Measurements from ENCODE around the gene KLF12.

KLF12 gene

DNA sequence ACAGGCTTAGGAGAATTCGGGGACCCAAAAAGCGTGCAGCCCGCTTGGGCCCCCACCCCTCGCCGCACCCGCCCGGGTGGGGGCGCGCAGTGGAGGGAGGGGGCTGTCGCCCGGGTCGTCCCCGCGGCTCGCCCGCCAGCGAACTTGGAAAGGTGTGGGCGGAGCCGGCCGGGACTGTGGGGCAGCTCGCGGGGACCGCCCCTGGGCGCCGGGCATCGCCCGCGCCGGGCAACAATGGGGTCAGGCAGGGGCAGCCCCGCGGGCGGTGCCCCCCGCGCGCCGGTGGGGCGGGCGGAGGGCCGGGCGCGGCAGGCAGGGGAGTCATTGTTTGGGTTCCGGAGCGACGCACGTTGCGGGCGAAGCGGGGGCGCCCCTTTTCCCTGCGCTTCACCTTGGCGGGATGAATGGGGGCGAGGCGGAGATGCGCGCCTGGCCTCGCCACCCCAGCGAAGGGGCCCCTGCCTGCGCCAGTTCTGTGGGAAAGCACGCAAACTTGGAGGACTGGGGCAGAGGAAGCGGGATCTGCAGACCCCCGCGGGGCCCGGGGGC is 647 bp upstream of the KLF12 start:
- DNase-seq: peak; percentile 37

DNA sequence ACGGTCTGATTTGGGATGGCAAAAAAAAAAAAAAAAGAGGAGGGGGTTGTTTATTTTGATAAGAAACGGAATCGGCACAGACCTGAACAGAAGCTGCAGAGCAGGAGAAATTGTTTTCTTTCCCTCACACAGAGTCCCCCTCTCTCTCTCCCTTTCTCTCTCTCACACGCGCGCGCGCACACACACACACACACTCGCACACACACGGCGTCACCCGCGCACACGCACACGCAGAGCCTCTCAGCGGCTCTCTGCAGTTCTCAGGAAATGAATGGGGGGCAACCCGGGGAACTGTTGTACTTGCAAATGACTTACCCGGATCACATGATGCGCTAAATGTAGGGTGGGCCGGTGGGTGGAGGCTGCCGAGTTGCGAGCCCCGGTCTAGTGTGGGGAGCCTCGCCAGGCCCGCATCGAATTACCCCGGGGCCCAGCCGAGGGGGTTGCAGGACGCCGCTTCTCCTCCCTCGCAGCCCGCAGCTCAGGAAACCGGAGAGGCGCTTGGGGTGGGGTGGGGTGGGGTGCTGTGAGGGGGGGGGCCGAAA is 475 bp downstream of the KLF12 start:
- peak; percentile 50 for DNase-seq

DNA sequence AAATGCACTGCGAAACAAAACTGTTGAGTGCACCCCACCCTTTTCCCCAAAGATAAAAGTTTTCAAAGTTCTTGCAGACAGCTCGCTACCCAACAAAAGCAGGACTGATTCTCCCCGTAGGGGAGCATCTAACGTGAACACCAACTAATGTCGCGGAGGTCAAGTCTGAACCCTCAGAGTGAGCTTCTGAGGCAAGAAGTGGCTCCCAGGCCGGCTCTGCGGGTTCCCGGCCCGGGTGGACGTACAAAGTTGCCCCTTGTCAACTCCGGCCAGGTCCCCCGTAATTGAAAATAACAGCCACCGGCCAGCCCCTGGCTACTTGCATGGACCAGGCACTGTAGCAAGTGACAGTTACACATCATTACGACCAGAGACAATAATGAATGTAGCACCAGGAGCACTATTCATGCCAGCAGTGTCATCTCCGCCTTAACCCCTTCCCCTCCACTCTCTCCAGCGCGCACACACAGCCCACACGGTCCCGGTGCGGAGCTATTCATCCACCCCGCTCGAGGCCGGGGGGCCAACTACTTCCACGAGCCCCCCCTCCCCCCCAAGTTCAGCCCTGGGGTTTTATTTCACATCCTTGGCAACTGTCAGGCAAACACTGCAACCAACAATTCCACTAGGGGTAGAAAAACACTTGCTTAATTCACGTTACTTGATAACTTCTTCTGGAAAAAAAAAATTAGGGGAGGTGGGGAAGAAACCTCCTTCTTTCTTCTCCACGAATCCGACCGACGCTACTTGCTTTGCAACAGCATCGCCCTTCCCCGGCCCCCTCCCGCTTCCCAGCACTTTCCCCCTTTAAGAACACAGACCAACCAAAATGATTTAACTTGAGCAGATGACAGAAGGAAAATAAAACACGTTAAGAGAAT is 1.2 kb downstream of the KLF12 start:
- DNase-seq: no peak

DNA sequence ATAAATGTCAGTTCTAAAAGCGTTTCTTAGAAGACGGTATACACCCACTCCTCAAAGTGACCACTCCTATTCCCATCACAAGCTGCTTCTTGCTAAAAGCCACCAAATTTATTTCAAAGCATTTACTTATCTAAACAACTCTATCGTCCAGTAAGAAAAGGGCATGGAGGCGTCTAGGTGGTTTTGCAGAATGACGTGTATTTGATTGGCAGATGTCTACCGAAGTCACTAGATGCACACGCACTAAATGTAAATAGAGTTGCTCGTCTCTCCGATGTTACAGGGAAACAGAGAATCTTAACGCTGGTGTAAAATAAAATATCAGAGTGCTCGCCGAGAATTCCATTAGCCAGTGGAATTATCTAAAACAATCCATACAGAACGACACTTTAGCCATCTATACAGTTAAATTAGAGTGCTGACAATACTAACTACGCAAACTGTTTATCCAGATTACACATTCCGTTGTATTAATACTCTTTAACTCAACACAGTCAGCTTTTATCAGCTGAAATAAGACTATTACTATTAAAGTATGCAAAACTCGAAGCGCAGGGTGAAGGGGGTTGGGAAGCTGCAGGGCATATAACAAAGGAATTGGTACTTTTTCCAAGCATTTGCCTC is 1.9 kb downstream of the KLF12 start:
- DNase-seq: no peak

DNA sequence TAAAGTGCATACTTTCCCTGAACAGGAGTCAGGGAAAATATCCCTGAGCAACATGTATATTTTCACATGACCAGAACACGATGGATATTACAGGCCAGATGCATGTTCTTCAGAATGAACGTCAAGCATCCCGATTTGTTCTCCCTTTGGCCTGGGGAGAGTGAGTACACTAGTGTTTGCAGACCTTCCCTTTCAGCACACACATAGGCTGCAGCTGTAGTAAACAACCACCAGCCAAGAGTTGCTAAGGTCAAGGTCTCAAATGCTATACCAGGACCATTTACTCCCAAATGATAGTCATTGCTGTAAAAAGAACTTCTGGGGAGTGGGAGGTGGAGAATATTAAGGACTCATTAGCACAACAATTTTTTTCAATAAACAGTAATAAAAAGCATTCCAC is 3.0 kb downstream of the KLF12 start:
- no peak for DNase-seq

DNA sequence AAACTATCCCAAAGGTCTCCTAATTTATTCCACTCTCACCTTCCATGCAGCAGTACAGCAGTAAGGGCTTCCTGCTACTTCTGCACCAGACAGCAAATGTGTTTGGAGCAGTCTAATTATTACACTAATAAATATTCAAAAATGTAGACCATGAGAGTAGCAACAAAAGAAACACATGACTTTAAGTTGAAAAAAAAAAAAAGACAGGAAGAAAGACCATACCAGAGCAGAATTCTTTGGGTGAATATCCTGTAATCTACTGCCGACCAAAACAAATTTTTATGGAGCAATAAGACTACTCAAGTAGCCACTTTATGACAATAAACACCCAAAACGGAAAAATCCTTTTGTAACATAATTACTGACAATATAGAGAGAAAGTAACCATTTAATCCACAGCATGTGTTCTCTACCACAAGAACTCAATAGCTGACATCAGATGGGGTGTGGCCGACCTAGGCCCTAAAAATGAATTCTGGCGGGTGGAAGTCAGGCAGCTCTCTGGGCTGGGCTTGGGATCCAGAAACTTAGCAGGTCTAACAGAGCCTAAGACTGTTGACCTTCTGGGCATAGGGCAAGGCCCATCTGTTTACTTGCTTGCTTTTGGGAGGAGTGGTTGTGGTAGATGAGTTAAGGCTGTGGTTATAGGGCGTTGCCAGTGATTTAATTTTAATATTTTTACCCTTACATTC is 4.6 kb downstream of the KLF12 start:
- DNase-seq: no peak

DNA sequence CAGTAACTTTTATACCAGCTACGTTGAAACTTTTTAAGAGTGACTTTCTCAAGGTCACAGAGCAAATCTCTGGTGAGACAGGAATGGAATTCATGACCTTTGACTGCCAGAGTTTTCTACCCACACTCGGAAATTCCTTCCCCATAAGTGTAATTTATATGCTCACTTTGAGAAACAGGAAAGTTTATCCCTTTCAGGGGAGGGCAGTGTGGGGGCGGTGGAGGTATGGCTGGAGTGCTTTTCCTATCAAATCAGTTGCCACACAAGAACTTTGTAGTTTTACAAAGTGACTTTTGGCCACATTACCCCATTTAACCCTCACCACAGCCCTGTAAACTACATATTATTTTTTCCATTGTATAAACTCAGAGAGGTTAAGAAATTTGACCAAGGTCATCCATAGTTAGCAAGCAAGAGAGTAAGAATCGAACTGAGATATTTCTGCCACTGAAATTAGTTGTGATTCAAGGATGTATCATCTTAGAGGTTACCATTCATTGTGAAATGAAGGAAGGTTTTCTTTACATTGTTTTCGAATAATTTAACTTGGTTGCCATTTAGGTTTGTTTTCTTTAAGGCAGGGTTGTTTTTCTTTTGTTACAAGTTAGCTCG is 5.9 kb downstream of the KLF12 start:
- DNase-seq: no peak

DNA sequence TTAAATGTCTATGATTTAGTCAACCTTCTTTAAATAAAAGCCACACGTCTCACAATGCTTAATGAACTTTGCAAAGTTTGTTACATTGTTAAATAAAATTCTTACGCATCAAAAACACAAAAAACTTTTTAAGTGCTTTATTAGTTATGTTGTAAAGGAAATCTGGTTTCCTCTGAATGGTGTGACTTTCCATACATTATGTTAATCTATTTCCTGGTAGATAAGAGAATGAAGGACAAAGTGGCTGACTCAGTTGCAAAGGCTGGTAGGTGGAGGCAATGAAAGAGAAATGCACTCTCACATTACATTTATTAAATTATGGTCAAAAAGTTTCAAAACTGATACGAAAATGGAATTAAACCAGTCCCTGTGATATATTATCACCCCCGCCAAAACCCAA is 15.9 kb downstream of the KLF12 start:
- DNase-seq: no peak

DNA sequence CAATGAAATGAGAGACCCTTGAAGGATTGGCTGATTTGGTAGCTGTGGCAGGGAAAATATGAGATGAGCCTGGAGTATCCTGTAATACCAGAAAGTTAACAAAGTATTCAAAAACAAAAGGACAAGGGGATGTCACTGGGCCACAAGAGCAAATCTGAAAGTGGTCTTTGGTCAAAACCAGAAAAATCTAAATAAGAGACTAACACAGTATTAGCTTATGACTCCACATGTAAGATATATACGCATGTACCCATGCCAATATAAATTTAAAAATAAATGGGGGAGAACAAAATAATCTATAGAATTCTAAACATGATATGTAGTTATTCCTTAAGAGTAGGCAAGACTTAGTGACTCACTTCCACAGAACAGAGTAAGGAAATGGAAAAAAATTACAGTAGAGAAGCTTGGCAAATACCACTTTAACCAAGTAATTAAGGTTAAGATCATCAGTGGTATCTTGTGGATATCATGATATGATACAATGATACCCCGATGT is 16.9 kb downstream of the KLF12 start:
- no peak for DNase-seq

DNA sequence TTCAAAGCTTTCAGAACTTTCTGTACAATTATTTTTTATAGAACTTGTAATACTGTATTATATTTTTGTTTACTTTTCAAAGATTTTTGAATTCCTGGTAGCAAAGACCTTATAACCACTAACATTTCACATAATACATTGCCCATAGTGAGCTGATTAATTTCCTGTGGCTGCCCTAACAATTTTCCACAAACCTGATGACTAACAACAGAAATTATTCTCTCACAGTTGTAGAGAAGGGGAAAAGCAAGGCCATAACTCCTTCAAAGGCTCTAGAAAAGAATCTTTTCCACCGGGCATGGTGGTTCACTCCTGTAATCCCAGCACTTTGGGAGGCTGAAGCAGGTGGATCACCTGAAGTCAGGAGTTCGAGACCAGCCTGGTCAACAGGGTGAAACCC is 19.1 kb downstream of the KLF12 start:
- no peak for DNase-seq

DNA sequence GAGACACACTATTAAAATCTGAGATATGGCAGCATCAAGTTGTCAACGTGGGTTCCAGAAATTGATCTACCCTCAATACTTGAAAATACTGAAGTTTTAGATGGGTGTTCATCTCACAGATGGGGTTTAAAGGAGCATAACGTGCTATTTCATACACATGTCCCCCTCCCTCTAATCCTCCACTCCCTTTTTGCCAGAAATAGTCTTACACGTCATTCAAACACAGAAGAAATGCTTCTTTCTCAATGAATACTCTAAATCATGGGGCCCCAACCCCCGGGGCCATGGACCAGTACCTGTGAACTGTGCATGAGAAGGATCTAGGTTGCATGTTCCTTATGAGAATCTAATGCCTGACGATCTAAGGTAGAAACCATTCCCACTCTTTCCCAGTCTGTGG is 19.6 kb downstream of the KLF12 start:
- no peak for DNase-seq

DNA sequence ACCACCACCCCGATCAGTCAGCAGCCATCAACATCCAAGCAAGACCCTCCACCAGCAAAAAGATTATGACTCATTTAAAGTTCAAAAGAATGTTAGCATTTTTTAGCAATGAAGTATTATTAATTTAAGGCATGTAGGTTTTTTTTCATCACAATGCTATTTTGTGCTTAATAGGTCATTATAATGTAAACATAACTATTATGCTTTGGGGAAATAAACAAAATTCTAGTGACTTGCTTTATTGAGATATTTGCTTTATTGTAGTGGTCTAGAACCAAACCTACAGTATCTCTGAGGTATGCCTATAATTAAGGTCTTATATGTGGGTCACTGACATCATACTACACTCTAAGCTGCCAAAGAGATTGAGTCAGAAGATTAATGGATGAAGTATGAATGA is 20.0 kb downstream of the KLF12 start:
- no peak for DNase-seq

DNA sequence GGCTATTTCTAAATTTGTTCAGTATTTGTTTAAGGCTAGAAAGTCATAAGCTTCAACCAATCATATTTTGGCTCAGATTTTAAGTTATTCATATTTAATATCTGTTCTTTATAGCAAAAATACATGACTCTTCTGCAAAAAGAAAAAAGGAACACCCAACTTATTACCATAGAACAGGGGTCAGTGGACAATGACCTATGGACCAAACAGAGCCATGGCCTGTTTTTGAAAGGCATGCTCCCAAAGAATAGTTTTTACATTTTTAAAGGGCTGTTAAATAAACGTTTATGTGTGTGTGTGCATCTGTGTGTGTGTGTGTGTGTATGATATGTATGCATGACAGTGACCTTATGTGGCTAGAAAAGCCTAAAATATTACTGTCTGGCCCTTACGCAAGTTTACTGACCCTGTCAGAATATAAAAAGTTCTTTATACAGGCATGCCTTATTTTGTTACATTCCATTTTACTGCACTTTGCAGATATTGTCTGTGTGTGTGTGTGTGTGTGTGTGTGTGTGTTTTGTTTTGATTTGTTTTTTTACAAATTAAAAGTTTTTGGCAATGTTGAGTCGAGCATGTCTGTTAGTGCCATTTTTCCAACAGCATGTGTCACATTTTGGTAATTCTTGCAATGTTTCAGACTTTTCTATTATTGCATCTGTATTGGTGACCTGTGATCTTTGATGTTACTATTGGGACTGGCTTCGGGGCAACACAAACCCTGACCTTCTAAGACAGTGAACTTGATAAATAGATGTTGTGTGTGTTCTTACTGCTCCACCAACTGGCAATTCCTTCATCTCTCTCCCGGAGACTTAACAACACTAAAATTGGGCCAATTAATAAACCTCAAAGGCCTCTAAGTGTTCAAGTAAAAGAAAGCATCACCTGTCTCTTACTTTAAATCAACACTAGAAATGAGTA is 22.0 kb downstream of the KLF12 start:
- DNase-seq: no peak

DNA sequence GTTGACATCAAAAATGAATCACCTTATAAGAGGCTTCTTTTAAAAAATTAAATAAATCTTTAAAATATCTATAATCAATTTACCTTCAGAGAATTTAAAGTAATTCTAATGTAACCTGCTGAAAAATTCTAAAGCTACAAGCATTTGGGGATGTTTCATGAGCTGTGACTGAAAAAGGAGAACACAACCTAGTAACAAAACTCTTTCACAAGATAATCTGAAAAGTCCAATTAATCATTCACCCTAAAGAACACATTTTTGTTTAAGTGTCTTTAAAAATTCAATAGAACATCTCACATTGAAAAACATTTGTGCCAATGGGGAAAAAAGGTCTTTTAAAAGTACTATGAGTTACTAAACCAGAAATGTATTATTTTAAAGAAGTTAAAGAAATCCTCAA is 22.8 kb downstream of the KLF12 start:
- no peak for DNase-seq

DNA sequence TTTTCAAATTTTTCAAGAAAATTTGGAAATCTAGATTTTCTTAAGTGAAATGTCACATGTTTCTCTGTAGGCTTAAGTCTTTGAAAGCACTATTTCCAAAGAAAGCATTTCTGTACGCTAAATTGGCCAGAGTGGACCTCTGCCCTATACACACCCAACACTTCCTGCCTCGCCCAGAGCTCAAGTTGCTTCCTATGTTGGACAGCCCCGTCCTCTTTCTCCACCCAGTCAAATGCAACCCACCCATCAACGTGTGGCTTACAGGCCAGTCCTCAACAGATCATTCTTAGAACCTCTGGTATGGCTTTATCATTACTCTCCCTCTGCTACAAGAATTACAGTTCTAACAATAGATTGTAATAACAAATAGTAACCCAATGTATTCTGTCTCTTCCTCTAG is 24.2 kb downstream of the KLF12 start:
- DNase-seq: no peak

DNA sequence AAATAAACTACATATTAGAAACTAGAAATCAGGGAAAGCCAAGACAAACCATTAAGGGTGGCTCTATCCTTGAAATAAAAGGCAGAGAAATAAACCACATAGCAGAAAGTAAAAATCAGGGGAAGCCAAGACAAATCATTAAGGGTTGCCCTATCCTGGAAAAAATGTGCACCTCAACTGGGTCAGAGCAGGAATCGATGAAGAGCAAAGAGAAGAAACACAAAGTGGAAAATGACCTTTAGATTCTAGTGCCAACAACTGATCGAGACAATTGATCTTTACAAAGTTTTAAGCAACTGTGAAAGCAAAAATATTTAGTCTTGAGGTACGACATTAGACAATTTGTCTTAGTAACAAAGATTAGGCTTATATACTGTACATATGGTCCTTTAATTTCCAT is 26.6 kb downstream of the KLF12 start:
- DNase-seq: no peak

DNA sequence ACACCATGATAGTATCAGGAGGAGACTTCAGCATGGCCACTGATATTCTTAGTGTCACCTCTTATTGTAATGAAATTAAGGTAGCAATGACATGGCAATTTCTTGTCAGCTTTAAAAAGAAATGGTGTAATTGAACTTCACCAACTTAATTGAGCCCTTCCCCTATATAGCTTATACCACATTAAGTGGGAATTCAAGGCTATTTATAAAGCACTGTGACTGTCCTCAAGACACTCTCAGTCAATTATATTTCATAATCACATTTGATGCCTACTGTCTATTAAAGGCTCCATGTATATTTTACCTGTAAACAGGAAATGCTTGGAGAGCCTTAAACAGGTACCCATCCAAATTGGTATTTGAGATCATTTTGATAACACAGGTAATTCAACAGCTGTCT is 28.3 kb downstream of the KLF12 start:
- DNase-seq: no peak

DNA sequence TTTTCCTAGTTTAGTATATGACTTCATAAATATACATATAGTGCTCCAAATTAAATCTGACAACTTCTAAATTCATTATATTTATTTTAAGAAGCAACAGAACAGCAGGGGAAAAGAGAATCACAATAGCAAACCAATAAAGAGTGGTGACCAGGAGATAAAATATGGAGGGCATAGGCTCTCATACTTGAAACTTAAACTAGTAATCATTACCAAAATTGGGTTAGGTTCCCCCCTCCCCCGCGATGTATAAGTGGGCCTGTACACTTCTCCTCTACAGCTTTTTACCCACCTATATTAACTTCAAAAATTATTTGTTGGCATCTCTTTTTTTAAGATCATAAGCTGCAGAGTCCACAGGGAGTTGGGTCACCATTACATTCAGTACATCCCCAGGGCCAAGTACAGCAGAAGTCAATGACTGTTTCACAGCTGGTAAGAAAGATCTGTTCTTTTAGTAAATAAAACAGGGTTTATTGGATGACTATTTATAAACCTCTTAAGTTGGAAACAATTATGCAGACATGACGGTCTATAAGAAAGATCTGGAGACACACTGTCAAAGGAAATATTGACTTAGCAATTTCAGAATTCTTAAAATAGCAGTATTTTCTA is 29.4 kb downstream of the KLF12 start:
- DNase-seq: no peak

DNA sequence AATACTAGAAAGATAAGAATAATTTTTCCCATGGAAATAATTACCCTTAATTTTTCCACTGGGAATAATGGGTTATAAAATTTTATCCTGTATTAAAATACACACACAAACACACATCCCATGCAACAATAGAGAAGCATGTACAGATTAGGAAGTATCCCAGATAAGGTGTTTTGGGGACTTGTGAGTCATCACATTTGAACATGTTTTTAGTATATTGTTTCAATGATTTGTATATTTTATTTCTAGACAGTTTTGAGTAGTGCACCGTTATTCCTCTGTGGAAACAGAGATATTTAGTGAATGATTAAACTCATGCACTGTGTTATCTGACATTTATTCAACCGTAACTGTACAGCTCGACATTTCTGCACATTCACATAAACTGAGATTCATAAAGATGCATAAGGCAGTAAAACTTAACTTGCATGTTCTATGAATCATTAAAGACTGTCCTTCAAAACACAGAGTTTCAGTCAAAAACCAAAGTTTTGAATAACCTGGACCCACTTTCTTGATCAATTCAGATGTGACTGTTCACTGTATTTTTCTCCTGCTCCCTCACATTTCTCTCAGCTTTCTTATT is 30.1 kb downstream of the KLF12 start:
- DNase-seq: no peak

DNA sequence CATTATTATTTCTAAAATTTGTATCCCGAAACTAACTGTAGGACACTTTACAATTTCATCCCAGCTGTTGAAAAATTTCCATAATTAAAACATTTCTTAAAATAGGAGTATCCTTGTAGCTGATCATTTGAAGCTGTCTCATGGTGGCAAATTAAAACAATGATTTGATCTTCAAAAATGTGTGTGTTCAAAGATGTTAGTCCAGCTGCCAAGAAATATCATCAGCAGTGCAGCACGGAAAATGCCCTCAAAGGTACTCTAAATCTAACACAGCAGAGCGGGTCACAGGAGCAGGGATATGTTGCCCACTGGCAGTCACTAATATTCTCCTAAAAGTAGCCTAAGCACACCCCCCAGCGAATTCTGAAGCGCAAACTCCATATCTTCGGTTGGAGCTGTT is 31.0 kb downstream of the KLF12 start:
- DNase-seq: no peak

DNA sequence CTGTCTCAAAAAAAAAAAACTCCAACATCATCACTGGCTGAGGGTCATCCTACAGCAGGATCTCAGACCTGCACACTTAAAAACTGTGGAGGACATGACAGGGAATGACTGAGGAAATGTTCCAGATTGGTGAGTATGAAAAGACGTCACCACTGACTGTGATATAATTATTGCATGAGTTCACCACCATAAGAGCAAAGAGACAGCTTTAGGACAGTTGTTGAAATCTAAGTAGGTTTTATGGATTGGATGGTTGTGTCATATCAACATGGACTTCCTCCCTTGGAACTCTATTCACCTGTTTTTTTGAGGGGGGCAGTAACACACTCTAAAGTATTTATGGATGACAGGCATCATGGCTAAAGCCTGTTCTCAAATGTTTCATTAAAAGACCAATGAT is 31.5 kb downstream of the KLF12 start:
- no peak for DNase-seq

Measured in DMS153 (cell line).